Osteocyte (in vitro differentiated cells): ENCODE data around the gene CDS1. TPM values are rescaled to one million over a fixed set of nuclear protein-coding genes. Genes with fewer than 3 reads are reported as not detected.

Source experiments
- DNase-seq: peaks from one replicate; pipeline ENCODE4 v3.0.0; 2021; ENCODE audit warnings: mixed read lengths; ENCODE audit not compliant: unreplicated experiment; ENCODE audit errors: extremely low spot score
- H3K27ac Mint-ChIP-seq: one replicate; pipeline ENCODE4 v1.8.0; 2021; ENCODE audit warnings: mild to moderate bottlenecking, mixed read lengths; ENCODE audit not compliant: unreplicated experiment
- H3K27me3 Mint-ChIP-seq: one replicate; pipeline ENCODE4 v1.8.0; 2021; ENCODE audit warnings: mixed read lengths; ENCODE audit not compliant: unreplicated experiment
- H3K36me3 Mint-ChIP-seq: one replicate; pipeline ENCODE4 v1.8.0; 2021; ENCODE audit warnings: mixed read lengths; ENCODE audit not compliant: unreplicated experiment
- H3K4me1 Mint-ChIP-seq: one replicate; pipeline ENCODE4 v1.8.0; 2021; ENCODE audit warnings: mixed read lengths; ENCODE audit not compliant: unreplicated experiment
- H3K4me3 Mint-ChIP-seq: one replicate; pipeline ENCODE4 v1.8.0; 2021; ENCODE audit warnings: mild to moderate bottlenecking, moderate library complexity, mixed read lengths; ENCODE audit not compliant: unreplicated experiment
- H3K9me3 Mint-ChIP-seq: one replicate; pipeline ENCODE4 v1.8.0; 2021; ENCODE audit warnings: mixed read lengths; ENCODE audit not compliant: unreplicated experiment
- CTCF ChIP-seq: fragments of 200-600 bp; sonication (generic); IDR thresholded peaks from 2 replicates; pipeline ENCODE4 v1.5.0; 2021; ENCODE audit warnings: antibody characterized with exemption, mild to moderate bottlenecking, moderate library complexity
- total RNA-seq: library from RNA; stranded (reverse); gene quantifications from 2 replicates; pipeline ENCODE4 v1.2.1, GENCODE V29; 2021

CDS1 gene
- total RNA-seq, 1 donor from 2014 or later = not detected

GRCh38 chr4:84573385-84574068 lies 9.4 kb upstream of the CDS1 start:
- no peak overlapping the region for H3K27ac Mint-ChIP-seq
- H3K36me3 Mint-ChIP-seq = no peaks in the 10 kb centered on the region
- TF ChIP-seq CTCF = no peak
- H3K4me1 Mint-ChIP-seq = no peaks in the 10 kb centered on the region
- H3K4me3 Mint-ChIP-seq = no peak overlapping the region
- no peaks in the 10 kb centered on the region for H3K9me3 Mint-ChIP-seq
- H3K27me3 Mint-ChIP-seq = peaks cover 54% of the 10 kb centered on the region
- no peak for DNase-seq

- Mint-ChIP-seq H3K27ac (no peak overlapping the region), H3K9me3 (no peaks in the 10 kb centered on the region), H3K4me1 (no peaks in the 10 kb centered on the region), H3K36me3 (no peaks in the 10 kb centered on the region), H3K4me3 (no peak overlapping the region), H3K27me3 (peaks cover 49% of the 10 kb centered on the region)
- no peak for DNase-seq
- TF ChIP-seq CTCF = no peak
Measured at GRCh38 chr4:84574069-84574720, 8.7 kb upstream of the CDS1 start.

GRCh38 chr4:84578540-84579402 lies 4.2 kb upstream of the CDS1 start:
- no peaks in the 10 kb centered on the region for H3K36me3 Mint-ChIP-seq
- peaks cover 48% of the 10 kb centered on the region for H3K27me3 Mint-ChIP-seq
- no peak overlapping the region for H3K4me3 Mint-ChIP-seq
- peak; percentile 55 for TF ChIP-seq CTCF
- no peaks in the 10 kb centered on the region for H3K9me3 Mint-ChIP-seq
- no peak overlapping the region for H3K27ac Mint-ChIP-seq
- H3K4me1 Mint-ChIP-seq = peaks cover 9% of the 10 kb centered on the region
- no peak for DNase-seq

- peaks cover 48% of the 10 kb centered on the region for H3K27me3 Mint-ChIP-seq
- H3K27ac Mint-ChIP-seq = no peak overlapping the region
- DNase-seq = no peak
- H3K4me3 Mint-ChIP-seq = no peak overlapping the region
- no peaks in the 10 kb centered on the region for H3K36me3 Mint-ChIP-seq
- TF ChIP-seq CTCF = no peak
- no peaks in the 10 kb centered on the region for H3K9me3 Mint-ChIP-seq
- H3K4me1 Mint-ChIP-seq = peaks cover 11% of the 10 kb centered on the region
Measured at GRCh38 chr4:84579403-84579776, 3.5 kb upstream of the CDS1 start.
